Right kidney (tissue), 1 donor: ENCODE data around the gene EFCAB11.

ENCODE experiments used
- DNase-seq: peaks from one replicate; pipeline ENCODE4 v3.0.0-alpha.2; 2016

Gene EFCAB11

DNA sequence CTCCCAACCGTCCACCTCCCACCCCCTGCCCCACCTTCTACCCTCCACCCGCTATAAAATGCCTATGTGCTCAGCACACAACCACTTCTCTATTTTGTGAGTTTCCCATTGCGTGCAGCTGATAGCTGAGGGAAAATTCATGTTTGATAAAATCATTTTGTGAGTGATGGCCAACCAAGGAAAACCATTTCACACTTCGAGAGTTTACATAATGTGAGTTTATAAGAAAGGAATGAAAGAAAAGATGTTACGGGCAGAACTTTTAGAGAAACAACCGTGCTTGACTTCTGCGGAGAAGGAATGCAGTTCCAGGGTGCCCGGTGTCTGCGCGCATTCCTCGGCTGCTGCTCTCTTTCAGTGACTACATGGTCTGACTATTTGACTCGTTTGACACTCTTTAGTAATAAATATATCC, 140.9 kb downstream of the EFCAB11 start:
- DNase-seq, result peak; percentile 5

DNA sequence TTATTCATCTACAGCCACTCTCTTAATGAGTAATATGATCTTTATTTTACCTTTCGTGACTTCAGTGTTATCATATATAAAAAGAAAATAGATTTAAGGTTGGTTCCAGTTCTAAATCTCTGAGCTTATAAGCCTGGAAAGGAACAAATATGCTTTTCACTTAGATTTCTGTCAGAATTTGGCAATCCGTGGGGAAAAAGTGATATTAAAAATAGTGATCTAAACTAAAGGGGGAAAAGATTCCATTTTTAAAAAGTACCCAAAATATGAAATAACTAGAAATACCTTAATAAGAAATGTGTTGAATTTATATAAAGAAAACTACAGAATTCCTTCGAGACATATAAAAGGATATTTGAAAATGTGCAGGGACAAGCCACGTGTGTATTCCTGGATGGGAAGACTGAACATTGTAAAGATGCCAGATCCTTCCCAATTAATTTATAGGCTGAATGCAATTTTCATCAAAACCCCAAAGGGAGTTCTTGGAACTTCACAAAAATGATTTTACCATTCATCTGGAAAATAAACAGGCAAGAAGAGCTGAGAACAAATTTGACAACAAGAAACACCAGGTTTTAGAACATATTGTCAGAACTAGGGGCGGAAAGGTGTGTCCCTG, 142.5 kb downstream of the EFCAB11 start:
- DNase-seq, result no peak

DNA sequence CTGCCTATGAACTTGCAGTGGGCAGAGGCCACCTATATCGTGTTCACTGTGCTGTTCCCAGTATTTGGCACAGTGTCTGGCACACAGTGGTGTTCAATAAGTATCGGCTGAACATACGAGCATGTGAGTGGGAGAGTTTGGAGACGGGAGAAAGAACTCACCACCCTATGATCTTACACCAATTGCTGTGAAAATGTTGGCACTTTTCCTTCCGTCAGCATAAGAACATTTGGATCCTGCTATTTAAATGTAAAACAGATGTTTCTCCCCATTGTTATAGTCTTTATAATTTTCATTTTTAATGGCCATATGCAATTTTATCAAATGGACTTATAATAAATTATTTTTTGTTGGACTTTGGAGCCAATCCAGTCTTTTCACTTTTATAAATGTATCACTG, 144.4 kb downstream of the EFCAB11 start:
- no peak for DNase-seq

GRCh38 chr14:89807892-89808291, 146.6 kb downstream of the EFCAB11 start:
- DNase-seq, result no peak

GRCh38 chr14:89807151-89807550, 147.4 kb downstream of the EFCAB11 start:
- no peak for DNase-seq

DNA sequence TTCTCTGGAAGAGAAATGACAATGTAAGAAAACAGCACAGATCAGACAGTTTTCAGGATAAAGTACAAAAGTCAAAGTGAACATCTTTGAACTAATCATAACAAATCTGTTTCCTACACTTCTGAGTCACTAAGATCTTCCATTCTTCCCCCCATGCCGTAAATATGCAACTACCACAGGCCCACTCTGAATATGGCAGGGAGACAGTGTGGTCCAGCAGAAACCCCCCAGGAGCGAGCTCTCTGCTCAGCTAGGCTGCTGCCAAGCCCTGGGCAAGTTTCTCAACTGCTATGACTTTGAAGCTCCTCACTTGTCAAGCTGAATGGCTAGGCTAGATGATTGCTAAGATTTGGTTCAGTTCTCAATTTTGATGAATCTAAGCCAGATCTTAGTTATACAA, 148.1 kb downstream of the EFCAB11 start:
- no peak for DNase-seq

- DNase-seq, result no peak
Observed at GRCh38 chr14:89805501-89805900, 149.0 kb downstream of the EFCAB11 start.

DNA sequence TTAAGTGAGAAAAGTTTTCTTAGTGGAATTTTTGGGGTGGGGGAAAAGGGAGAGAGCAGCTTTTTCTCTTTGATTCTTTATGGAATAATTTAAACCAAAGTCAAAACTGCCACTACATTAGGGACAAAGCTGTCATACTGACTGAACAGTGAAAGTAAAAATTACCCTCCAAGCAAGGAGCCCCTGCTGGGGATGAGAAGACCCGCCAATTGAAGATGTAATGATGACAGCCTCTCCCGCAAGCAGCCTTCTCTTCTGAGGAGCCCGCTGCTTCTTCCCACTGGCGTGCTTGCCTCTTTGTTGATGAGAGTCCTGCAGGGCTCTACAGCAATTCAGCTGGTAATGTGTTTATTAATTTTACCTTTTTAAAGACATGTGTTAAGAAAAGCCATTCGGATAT, 151.0 kb downstream of the EFCAB11 start:
- no peak for DNase-seq

DNA sequence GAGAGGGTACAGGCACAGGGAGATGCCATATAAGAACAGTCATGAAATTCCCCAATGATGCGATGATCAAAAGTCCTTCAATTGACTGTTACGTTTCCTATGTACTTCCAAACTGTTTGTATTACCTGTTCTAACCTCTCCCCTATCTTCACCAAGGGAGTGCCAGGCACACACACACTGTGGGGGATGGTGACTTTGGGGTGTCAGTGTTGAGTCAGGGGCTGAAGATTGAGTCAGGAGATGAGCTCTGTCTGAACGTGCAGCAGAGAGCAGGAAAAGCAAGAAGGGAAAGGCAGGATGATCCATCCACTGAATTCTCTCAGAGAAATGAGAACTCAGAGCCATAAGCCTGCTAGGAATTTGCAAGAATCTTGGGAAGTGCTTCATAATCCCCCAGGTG, 153.4 kb downstream of the EFCAB11 start:
- no peak for DNase-seq

DNA sequence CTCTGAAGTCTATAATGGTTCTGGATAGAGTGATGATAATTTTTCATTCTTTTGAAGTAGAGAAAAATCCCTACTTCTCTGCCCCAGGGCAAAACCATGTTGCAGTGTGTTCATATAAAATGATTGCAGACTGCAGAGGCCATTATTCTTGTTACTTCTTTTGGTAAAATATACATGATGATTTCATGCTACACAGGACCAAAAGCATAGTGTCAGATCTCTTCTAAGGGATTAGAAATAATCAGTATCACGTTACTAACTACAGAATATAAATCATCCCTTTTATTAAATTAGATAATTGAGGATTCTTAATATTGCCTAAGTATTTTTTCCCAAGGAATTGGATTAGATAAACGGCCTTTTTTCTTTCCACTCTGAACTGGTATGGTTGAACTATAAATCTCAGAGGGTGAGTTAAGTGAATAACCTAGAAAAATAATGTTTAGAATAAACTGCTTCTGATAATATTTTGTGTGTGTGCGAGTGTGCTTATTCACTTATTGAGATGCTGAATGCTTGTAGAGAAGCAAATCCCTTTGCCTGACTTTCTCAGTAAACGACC, 156.2 kb downstream of the EFCAB11 start:
- no peak for DNase-seq

GRCh38 chr14:89797148-89797547, 157.4 kb downstream of the EFCAB11 start:
- no peak for DNase-seq

- DNase-seq, result no peak
Observed at GRCh38 chr14:89794096-89794495, 160.4 kb downstream of the EFCAB11 start.

- no peak for DNase-seq
Observed at GRCh38 chr14:89793367-89793716, 161.2 kb downstream of the EFCAB11 start.

DNA sequence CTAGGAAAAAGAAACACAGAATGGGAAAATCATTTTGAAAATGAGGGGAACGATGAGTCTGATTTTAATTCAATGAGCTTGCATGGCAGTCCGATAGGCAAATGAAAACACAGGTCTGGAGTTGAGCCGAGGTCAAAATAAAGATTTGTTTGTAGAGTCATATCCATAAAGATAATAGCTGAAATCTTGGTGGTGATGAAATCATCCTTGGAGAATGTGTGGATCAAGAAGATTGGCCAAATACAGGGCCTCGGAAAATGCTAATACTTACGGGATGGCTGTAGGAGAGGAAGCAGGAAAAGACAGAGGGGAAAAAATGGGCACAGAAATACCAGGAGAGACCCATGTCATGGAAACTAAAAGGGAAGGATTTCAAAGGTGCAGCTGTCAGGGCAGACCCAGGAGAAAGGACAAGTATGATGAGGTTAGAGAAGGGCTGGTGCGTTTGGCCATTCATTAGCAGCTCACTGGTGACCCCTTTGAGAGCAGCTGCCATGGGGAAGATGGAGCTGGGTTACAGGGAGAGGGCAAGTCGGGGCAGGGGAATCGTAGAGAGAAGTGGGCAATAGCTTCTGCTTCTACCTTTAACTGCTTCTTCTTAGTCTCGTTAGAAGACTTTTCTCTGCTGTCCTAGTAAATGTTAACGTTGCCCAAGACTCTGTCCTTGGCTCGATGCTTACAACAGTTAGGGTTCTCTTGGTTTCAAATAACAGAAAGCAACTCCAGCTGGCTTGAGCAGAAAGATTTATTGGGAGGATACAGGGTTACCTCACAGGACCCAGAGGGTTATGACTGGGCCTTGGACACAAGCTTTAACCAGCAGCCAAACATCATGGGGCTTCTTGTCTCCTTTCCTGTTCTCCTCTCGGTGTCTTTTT, 161.8 kb downstream of the EFCAB11 start:
- no peak for DNase-seq

- DNase-seq, result no peak
Observed at GRCh38 chr14:89787525-89787924, 167.0 kb downstream of the EFCAB11 start.

DNA sequence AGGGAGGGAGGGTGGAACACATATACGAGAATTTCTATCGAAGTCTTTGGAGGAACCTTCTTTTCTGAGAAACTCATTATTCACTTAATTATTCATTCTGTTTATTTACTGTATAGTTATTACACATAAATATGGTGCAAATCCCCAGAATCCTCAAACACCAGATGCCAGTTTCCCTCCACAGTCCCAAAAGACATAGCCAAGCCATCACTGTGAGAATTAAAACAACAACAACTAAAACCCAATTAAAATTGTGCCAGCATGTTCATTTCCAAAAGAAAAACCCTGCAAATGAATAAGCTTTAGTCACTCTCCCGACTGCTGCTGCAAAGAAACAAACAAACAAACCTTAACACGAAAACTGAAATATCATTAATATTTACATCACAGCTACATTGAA, 173.5 kb downstream of the EFCAB11 start:
- no peak for DNase-seq

DNA sequence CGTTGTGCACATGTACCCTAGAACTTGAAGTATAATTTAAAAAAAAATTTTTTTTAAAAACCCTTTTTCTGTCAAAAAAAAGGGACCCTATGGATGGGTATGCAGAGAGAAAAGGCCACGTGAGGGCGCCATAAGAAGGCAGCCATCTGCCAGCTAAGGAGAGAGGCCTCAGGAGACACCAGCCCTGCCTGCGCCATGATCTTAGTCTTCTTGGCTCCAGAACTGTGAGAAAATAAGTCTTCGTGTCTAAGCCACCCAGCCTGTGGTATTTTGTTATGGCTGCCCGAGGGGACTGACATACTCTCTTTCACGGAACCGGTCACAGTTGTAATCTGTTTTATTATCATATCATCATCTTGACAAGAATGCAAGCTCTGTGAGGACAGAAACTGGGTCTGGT, 174.8 kb downstream of the EFCAB11 start:
- DNase-seq, result no peak

GRCh38 chr14:89775946-89776345, 178.6 kb downstream of the EFCAB11 start:
- DNase-seq, result no peak

DNA sequence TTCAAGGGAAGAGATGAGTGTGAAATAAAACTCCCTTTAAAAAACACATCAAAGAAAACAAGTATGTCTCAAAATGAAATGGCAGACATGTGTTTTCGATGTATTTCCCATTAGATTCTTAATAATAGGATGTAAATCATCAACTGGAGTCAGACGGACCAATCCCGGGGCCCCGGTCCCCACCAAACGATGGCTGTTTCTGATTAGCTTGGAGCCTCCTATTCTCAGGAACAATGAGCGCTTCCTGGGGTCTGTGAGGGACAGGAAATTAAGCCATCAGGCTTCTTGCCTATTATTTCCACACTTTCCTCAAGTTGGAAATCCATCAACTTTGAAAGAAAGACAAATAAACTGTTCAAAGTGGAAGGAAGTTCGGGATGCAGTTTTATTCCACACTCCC, 179.4 kb downstream of the EFCAB11 start:
- no peak for DNase-seq

DNA sequence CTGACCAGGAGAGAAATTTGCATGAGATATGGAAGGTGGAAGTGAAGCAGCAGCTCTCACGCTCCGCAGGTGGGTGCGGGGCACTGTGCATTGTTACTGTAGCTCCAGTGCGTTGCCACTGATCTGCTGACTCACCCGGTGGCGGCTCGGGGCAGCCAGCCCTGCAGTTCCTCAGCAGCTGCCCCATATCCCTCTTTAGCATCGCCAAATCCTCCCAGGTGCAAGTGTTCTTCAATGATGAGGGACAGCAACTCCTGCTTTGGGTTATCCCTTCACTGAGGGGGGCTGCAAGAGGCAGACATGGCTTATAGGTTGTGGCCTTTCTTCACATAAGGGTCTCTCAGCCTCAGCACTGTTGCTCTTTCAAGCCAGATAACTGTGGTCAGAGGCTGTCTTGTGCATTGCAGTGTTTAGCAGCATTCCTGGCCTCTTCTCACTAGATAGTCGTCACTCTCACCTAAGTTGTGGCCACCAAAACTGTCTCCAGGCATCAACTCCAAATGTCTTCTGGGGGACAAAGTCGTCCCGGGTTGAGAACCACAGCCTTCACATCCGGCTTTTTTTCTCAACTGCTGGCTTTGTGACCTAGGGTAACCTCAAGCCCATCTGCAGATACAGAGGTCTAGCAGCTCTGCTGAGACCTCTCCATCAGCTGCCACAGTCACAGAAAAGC, 180.8 kb downstream of the EFCAB11 start:
- no peak for DNase-seq

DNA sequence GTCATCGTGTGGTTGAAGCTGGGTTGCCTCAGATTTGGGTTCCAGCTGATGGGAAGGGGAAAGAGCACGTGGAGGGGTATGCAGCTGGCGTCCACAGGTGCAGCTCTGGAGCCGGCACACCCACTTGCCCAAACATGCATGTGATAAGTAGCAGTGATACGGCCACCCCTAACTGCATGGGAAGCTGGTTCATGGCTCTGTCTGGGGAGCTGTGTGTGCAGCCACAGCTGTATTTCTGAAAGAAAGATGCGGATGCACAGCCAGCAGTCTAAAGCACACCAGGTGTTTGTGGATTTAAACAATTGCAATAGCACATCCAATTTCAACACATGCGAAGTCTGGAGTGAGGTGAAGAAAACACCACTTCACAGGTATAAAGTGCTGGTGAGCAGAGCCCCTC, 181.4 kb downstream of the EFCAB11 start:
- DNase-seq, result no peak

DNA sequence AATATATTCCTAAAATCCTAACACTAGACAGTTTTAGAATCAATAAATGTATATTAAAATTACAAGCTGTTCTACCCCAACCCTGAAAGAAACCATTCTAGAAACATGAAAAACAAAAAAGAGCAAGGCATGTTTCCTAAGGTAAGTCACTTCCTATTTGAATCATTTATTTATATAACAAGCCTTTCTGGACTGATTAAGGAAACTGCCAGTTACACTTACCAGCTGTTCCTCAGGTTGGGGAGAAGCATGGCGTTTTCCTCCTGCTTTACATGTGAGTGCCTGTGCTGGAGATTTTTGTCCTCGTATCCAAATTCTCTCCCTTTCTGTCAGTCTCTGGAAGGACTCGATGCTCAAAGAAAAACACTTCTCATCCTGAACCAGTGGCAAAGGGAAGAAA, 183.3 kb downstream of the EFCAB11 start:
- DNase-seq, result no peak

- DNase-seq, result no peak
Observed at GRCh38 chr14:89767861-89768268, 186.7 kb downstream of the EFCAB11 start.
